Mesendoderm (in vitro differentiated cells): ENCODE data around the gene MBOAT1.

Experiments
- DNase-seq: peaks from one replicate; pipeline ENCODE4 v3.0.0; 2013
- H2AK5ac ChIP-seq: 2 replicates; pipeline ENCODE4 v1.6.1; 2013; ENCODE audit warnings: low read length, inconsistent platforms
- H2BK120ac ChIP-seq: 2 replicates; pipeline ENCODE4 v1.6.1; 2013; ENCODE audit warnings: low read depth, mild to moderate bottlenecking, low read length, moderate library complexity, mixed read lengths
- H2BK15ac ChIP-seq: replicated peaks from 2 replicates; pipeline ENCODE4 v1.6.1; 2013; ENCODE audit warnings: low read depth, mild to moderate bottlenecking, moderate library complexity
- H2BK5ac ChIP-seq: 2 replicates; pipeline ENCODE4 v1.6.1; 2013; ENCODE audit warnings: low read length, inconsistent platforms
- H3K18ac ChIP-seq: 2 replicates; pipeline ENCODE4 v1.6.1; 2013; ENCODE audit warnings: mild to moderate bottlenecking, low read length, mixed read lengths
- H3K23ac ChIP-seq: one replicate; pipeline ENCODE4 v1.6.1; 2013; ENCODE audit warnings: low read length
- H3K27ac ChIP-seq: 2 replicates; pipeline ENCODE4 v1.5.1; 2013; ENCODE audit warnings: low read depth, mild to moderate bottlenecking, inconsistent platforms, low read length, moderate library complexity
- H3K27me3 ChIP-seq: 2 replicates; pipeline ENCODE4 v1.6.1; 2013; ENCODE audit warnings: low read length, control low read depth, mild to moderate bottlenecking, inconsistent platforms; ENCODE audit not compliant: insufficient read depth, poor library complexity
- H3K36me3 ChIP-seq: 2 replicates; pipeline ENCODE4 v1.6.1; 2013; ENCODE audit warnings: low read length, inconsistent platforms; ENCODE audit not compliant: control insufficient read depth, insufficient read depth
- H3K4ac ChIP-seq: one replicate; pipeline ENCODE4 v1.6.1; 2013; ENCODE audit warnings: low read depth, mild to moderate bottlenecking, low read length, moderate library complexity
- H3K4me1 ChIP-seq: 2 replicates; pipeline ENCODE4 v1.6.1; 2013; ENCODE audit warnings: low read depth, low read length, inconsistent platforms; ENCODE audit not compliant: control insufficient read depth
- H3K4me2 ChIP-seq: 2 replicates; pipeline ENCODE4 v1.6.1; 2013; ENCODE audit warnings: low read length
- H3K4me3 ChIP-seq: 2 replicates; pipeline ENCODE4 v1.5.1; 2013; ENCODE audit warnings: mild to moderate bottlenecking, low read length
- H3K56ac ChIP-seq: one replicate; pipeline ENCODE4 v1.6.1; 2013; ENCODE audit warnings: low read length
- H3K79me1 ChIP-seq: 2 replicates; pipeline ENCODE4 v1.6.1; 2013; ENCODE audit warnings: low read length, inconsistent platforms
- H3K79me2 ChIP-seq: 2 replicates; pipeline ENCODE4 v1.6.1; 2013; ENCODE audit warnings: mild to moderate bottlenecking, low read length; ENCODE audit not compliant: control insufficient read depth, insufficient read depth
- H3K9ac ChIP-seq: 2 replicates; pipeline ENCODE4 v1.6.1; 2013; ENCODE audit warnings: low read length, inconsistent platforms
- H4K5ac ChIP-seq: one replicate; pipeline ENCODE4 v1.6.1; 2013; ENCODE audit warnings: low read length
- H4K8ac ChIP-seq: one replicate; pipeline ENCODE4 v1.6.1; 2013; ENCODE audit warnings: low read depth, mild to moderate bottlenecking, control low read depth, low read length, moderate library complexity
- WGBS: extraction: QIAGEN DNeasy Blood & Tissue Kit; methylation state at CpG from one replicate; pipeline ENCODE4 v1.1.7; 2013; ENCODE audit warnings: low lambda C conversion rate, missing lambda C conversion rate; ENCODE audit not compliant: insufficient coverage; ENCODE audit errors: extremely low coverage; 5-methylcytosine and 5-hydroxymethylcytosine counted together

Gene MBOAT1

DNA sequence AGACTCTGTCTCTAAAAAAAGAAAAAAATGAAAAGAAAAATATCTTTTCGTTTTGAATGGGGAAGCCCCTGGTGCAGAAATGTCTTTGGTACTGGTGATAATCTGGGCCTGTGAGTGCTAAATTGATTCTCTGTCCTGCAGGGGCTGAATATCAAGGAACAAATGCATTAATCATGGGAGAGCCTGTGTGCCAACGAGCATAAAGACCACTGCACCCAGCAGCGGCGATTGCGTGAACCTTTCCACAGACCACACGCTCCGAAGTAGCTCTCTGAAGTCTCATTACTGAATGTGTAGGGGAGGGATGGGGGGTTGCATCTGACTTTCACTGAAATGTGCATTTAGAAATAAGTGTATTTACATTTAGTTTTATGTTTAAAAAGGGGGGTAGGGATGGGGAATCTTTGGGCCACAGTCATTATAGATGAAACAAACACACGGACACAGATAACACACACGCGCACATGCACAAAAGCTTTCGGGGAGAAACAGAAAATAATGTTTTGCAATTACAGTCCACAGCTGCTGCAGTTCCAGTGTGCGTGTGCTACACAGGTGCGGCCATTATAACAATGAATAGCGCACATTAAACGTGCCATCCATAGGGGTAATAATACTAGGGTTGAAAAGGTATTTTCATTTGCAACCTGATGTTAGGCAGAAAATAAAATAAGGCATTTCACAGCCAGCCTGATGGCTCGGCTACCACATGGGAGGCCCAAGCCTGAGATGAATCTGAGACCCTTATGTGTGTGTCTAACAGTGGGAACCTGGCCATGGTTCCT, 154.0 kb downstream of the MBOAT1 start:
- H3K4me1 ChIP-seq = no peaks in the 10 kb centered on the region
- no peak overlapping the region for H4K8ac ChIP-seq
- no peak overlapping the region for H3K23ac ChIP-seq
- H4K5ac ChIP-seq = no peak overlapping the region
- no peak overlapping the region for H3K4me3 ChIP-seq
- no peaks in the 10 kb centered on the region for H3K79me2 ChIP-seq
- H3K36me3 ChIP-seq = no peaks in the 10 kb centered on the region
- no peak overlapping the region for H3K4ac ChIP-seq
- no peak overlapping the region for H2BK5ac ChIP-seq
- no peak overlapping the region for H2AK5ac ChIP-seq
- H3K9ac ChIP-seq = no peak overlapping the region
- no peaks in the 10 kb centered on the region for H3K79me1 ChIP-seq
- H3K18ac ChIP-seq = no peak overlapping the region
- H3K27ac ChIP-seq = no peak overlapping the region
- no peak overlapping the region for H3K4me2 ChIP-seq
- no peaks in the 10 kb centered on the region for H3K27me3 ChIP-seq
- H2BK120ac ChIP-seq = no peak overlapping the region
- H2BK15ac ChIP-seq = no peak overlapping the region
- WGBS = no CpG with 5 or more reads among the region's 16 CpGs
- no peak overlapping the region for H3K56ac ChIP-seq
- DNase-seq = no peak

DNA sequence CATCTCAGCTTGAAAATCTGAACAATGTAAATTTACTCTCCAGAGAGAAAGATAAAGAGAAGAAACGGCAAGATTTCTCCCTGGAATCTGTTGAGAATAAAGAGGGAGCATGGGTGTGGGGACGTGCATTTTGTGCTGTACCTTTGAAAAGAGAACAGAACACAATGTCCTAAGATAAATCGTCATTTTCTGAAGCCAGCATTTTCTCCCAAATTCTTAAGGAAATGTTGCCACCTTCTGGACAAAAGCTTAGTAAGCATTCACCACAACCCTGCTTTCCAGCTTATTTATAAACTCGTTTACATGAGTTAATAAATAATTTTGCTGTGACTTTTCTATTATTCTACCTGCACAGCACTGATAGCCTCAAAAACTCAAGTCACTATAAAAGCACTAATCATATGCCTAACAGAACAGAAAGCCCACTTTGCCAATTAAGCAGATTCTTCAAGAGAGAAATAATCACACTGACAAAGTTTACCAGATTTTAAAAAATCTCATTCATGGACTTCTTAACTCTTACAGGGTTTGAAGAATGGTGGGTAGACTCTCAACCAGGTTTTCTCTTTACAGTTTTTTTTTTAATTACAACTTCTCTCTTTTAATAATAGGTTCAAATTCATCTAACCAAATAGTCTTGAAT, 155.8 kb downstream of the MBOAT1 start:
- no peaks in the 10 kb centered on the region for H3K4me1 ChIP-seq
- H3K27ac ChIP-seq = no peak overlapping the region
- H3K4me3 ChIP-seq = no peak overlapping the region
- H4K8ac ChIP-seq = no peak overlapping the region
- no peak overlapping the region for H2BK5ac ChIP-seq
- no peak overlapping the region for H2BK120ac ChIP-seq
- no CpG with 5 or more reads among the region's 4 CpGs for WGBS
- no peak overlapping the region for H3K4ac ChIP-seq
- no peak overlapping the region for H4K5ac ChIP-seq
- H3K36me3 ChIP-seq = no peaks in the 10 kb centered on the region
- no peak overlapping the region for H3K23ac ChIP-seq
- no peaks in the 10 kb centered on the region for H3K79me2 ChIP-seq
- H3K18ac ChIP-seq = no peak overlapping the region
- H3K56ac ChIP-seq = no peak overlapping the region
- DNase-seq = peak; percentile 59
- H3K9ac ChIP-seq = no peak overlapping the region
- no peak overlapping the region for H2AK5ac ChIP-seq
- H3K4me2 ChIP-seq = no peak overlapping the region
- H2BK15ac ChIP-seq = no peak overlapping the region
- H3K79me1 ChIP-seq = no peaks in the 10 kb centered on the region
- H3K27me3 ChIP-seq = no peaks in the 10 kb centered on the region

DNA sequence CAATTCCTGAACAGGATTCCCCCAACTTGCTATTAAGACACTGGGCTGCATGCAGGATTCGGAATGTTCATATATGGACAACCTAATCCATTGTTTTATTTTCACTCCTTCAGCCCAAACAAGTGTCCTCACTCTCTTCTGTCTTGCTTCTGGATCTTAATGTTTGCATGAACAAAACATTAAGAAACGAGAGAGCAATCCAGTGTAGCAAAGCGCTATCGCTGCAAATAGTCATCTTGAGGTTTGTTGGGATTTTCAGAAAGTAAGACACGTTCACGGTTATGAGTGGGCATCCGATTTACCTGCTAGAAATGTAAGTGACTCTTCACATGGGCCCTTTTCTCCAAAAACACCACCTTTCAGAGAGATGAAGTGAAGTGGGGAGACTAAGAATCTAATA, 156.4 kb downstream of the MBOAT1 start:
- Histone ChIP-seq H2BK15ac (no peak overlapping the region), H3K27ac (no peak overlapping the region)

More for the DNA sequence above, 156.4 kb downstream of the MBOAT1 start:
- Histone ChIP-seq H4K8ac (no peak overlapping the region), H3K9ac (no peak overlapping the region), H3K56ac (no peak overlapping the region), H3K23ac (no peak overlapping the region), H3K27me3 (no peaks in the 10 kb centered on the region), H4K5ac (no peak overlapping the region), H2BK120ac (no peak overlapping the region), H3K79me2 (no peaks in the 10 kb centered on the region), H3K4me3 (no peak overlapping the region), H3K4me2 (no peak overlapping the region), H3K4ac (no peak overlapping the region), H3K79me1 (no peaks in the 10 kb centered on the region), H2BK5ac (no peak overlapping the region), H2AK5ac (no peak overlapping the region), H3K18ac (no peak overlapping the region), H3K36me3 (no peaks in the 10 kb centered on the region), H3K4me1 (no peaks in the 10 kb centered on the region)
- WGBS = no CpG with 5 or more reads among the region's 7 CpGs
- no peak for DNase-seq
